ENCODE measurements around the gene CXCL16. TPM values are rescaled to one million over a fixed set of nuclear protein-coding genes. Genes with fewer than 3 reads are reported as not detected.

The CXCL16 gene
- total and polyA plus RNA-seq, 2 of the 13 experiments (the other 11 are each of a cell fraction or from before 2014, with no cell fraction given), result 9.4 to 101 TPM

- no peak for TF ChIP-seq ZBTB49 (CRISPR knock-in tag; IDR thresholded peaks at IDR 0.05; ENCODE audit: borderline replicate concordance)
- peak; percentile 62; the same call in 1 of the 2 replicates for TF ChIP-seq ESRRA (CRISPR knock-in tag; IDR thresholded peaks at IDR 0.05; ENCODE audit: low read depth)
- no peak for TF ChIP-seq ZNF552 (CRISPR knock-in tag; IDR thresholded peaks at IDR 0.05; ENCODE audit: borderline replicate concordance)
- peak; percentile 87 for TF ChIP-seq RCOR2 (CRISPR knock-in tag; IDR thresholded peaks at IDR 0.05)
- TF ChIP-seq ZSCAN5A (CRISPR knock-in tag; IDR thresholded peaks at IDR 0.05; ENCODE audit: borderline replicate concordance), result no peak; the same call in 1 of the 2 replicates
- no peak for TF ChIP-seq ZSCAN20 (CRISPR knock-in tag; IDR thresholded peaks at IDR 0.05; ENCODE audit: borderline replicate concordance)
- no peak for TF ChIP-seq GLI4 (CRISPR knock-in tag; IDR thresholded peaks at IDR 0.05; ENCODE audit: borderline replicate concordance)
- TF ChIP-seq ZMYM4 (CRISPR knock-in tag; IDR thresholded peaks at IDR 0.05), result peak; percentile 79
- TF ChIP-seq CENPBD1 (CRISPR knock-in tag; IDR thresholded peaks at IDR 0.05; ENCODE audit: borderline replicate concordance, low read depth), result no peak
- TF ChIP-seq, protein P1, sequence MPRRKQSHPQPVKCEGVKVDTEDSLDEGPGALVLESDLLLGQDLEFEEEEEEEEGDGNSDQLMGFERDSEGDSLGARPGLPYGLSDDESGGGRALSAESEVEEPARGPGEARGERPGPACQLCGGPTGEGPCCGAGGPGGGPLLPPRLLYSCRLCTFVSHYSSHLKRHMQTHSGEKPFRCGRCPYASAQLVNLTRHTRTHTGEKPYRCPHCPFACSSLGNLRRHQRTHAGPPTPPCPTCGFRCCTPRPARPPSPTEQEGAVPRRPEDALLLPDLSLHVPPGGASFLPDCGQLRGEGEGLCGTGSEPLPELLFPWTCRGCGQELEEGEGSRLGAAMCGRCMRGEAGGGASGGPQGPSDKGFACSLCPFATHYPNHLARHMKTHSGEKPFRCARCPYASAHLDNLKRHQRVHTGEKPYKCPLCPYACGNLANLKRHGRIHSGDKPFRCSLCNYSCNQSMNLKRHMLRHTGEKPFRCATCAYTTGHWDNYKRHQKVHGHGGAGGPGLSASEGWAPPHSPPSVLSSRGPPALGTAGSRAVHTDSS (CRISPR knock-in tag; conservative IDR thresholded peaks at IDR 0.05), result no peak
- TF ChIP-seq MXD4 (CRISPR knock-in tag; IDR thresholded peaks at IDR 0.05), result no peak
- TF ChIP-seq MIER2 (CRISPR knock-in tag; IDR thresholded peaks at IDR 0.05), result 0 out of 2 replicates have a peak, but pooled peaks have one; percentile 15
- no peak for TF ChIP-seq PHF5A (CRISPR knock-in tag; IDR thresholded peaks at IDR 0.05; ENCODE audit: low read depth, unreplicated experiment)
- peak; percentile 71 for TF ChIP-seq HOMEZ (CRISPR knock-in tag; IDR thresholded peaks at IDR 0.05; ENCODE audit: low read depth)
- TF ChIP-seq ZC3H4 (CRISPR knock-in tag; IDR thresholded peaks at IDR 0.05; ENCODE audit: borderline replicate concordance), result no peak
- TF ChIP-seq, protein P2, sequence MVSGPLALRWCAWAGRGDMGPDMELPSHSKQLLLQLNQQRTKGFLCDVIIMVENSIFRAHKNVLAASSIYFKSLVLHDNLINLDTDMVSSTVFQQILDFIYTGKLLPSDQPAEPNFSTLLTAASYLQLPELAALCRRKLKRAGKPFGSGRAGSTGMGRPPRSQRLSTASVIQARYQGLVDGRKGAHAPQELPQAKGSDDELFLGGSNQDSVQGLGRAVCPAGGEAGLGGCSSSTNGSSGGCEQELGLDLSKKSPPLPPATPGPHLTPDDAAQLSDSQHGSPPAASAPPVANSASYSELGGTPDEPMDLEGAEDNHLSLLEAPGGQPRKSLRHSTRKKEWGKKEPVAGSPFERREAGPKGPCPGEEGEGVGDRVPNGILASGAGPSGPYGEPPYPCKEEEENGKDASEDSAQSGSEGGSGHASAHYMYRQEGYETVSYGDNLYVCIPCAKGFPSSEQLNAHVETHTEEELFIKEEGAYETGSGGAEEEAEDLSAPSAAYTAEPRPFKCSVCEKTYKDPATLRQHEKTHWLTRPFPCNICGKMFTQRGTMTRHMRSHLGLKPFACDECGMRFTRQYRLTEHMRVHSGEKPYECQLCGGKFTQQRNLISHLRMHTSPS (CRISPR knock-in tag; IDR thresholded peaks at IDR 0.05; ENCODE audit: low read depth), result peak; percentile 32; the same call in 1 of the 2 replicates
- no peak for TF ChIP-seq ZNF160 (CRISPR knock-in tag; IDR thresholded peaks at IDR 0.05)
- no peak for TF ChIP-seq BRCA1 (CRISPR knock-in tag; IDR thresholded peaks at IDR 0.05)
- TF ChIP-seq RFX5 (IDR thresholded peaks at IDR 0.05; ENCODE audit: low read depth, low read length), result no peak
- TF ChIP-seq ZNF841 (CRISPR knock-in tag; IDR thresholded peaks at IDR 0.05; ENCODE audit: borderline replicate concordance), result no peak
- TF ChIP-seq ZNF264 (CRISPR knock-in tag; IDR thresholded peaks at IDR 0.05), result no peak
- TF ChIP-seq SMC3 (IDR thresholded peaks at IDR 0.05; ENCODE audit: low read length), result no peak; the same call in 1 of the 2 replicates
These were observed 20.1 kb upstream of the CXCL16 start (continued) for GRCh38 chr17:4759776-4760236.

Data from HepG2 (cell line).